Body of pancreas (tissue), 4 donors: Measurements from ENCODE around the gene FAM107B. TPM values are rescaled to one million over a fixed set of nuclear protein-coding genes. Genes with fewer than 3 reads are reported as not detected.

Source experiments
- ATAC-seq: fragments of 150-250 bp; one replicate; pipeline ENCODE4 v1.9.1; 2016
- DNase-seq, 4 donors: peaks; one replicate each; pipeline ENCODE4 v3.0.0-alpha.2; 2019
- H3K27ac ChIP-seq, 4 donors: fragments of 200-600 bp; sonication (generic); 1 replicate in 3 of 4; 2 replicates in 1 of 4; pipeline versions ENCODE4 v1.5.1 to v1.6.1; 2016 to 2019; ENCODE audit warnings: mild to moderate bottlenecking in 1 of 4, mixed read lengths in 1 of 4, moderate library complexity in 1 of 4
- H3K27me3 ChIP-seq, 2 donors: fragments of 200-600 bp; sonication (generic); one replicate each; pipeline ENCODE4 v1.6.0; 2016; ENCODE audit warnings: mild to moderate bottlenecking in 1 of 2
- H3K36me3 ChIP-seq, 2 donors: fragments of 200-600 bp; sonication (generic); replicated peaks in 1 of 2; 2 replicates each; pipeline ENCODE4 v1.5.1; 2016; ENCODE audit warnings: low read depth in 2 of 2; ENCODE audit not compliant: insufficient read depth in 1 of 2
- H3K4me1 ChIP-seq: fragments of 200-600 bp; sonication (generic); one replicate; pipeline ENCODE4 v1.6.0; 2016
- H3K4me3 ChIP-seq, 2 donors: fragments of 200-600 bp; sonication (generic); 1 replicate in 1 of 2; 2 replicates in 1 of 2; pipeline ENCODE4 v1.5.1; 2016 to 2019
- H3K9me3 ChIP-seq, 3 donors: fragments of 200-600 bp; sonication (generic); 1 replicate in 2 of 3; 2 replicates in 1 of 3; pipeline ENCODE4 v1.5.1; 2016
- POLR2A ChIP-seq, 3 donors: fragments of 450-650 bp; IDR thresholded peaks; one replicate each; pipeline ENCODE4 v1.6.1; 2016; ENCODE audit warnings: antibody characterized with exemption in 3 of 3, mild to moderate bottlenecking in 2 of 3
- WGBS, 2 donors: methylation state at CpG; one replicate each; pipeline ENCODE4 v1.1.5; 2017; 5-methylcytosine and 5-hydroxymethylcytosine counted together
- intact Hi-C: fragments of 100-400 bp; cut with DNase I; formaldehyde crosslinking; loops from one replicate; pipeline ENCODE4 v1.15.1; 2023
- total RNA-seq, 2 donors: library from RNA; depleted of rRNA; stranded (reverse); fragments of >200 nt; gene quantifications; one replicate each; pipeline ENCODE4 v1.1.0, GENCODE V29; 2016
- TF ChIP-seq, protein P1 (sequence below), 7 experiments: fragments of 450-650 bp in 4 of 7; fragments of 200-600 bp in 3 of 7; sonication (generic) in 3 of 7; IDR thresholded peaks; one replicate each; pipeline ENCODE4 v1.5.1; 2016 to 2019; ENCODE audit warnings: antibody characterized with exemption in 7 of 7

The FAM107B gene
- total RNA-seq, 2 donors from 2014 or later: 19.4 to 45.9 TPM

DNA sequence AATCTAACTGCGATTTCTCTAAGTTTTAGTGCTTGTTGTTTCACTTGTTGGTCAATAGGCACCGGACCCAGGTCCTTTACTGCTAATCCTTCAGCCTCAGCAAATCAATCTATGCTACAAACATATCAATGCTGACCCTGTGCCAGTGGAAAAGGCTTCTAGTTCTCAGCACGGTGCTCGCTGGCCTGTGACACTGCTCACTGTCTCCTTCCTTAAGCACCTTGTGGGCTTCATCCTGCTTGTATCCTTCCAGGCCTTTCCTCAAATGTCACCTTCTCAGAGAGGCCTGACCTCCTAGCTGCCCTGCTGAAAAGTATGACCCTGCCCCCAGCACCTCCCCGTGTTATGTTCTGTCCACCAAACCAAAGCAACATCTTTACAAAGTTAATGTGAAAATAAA, 242.7 kb downstream of the FAM107B start:
- DNase-seq: peak in 1 of 4 donors; percentile 38
- intact Hi-C loops: no loop called here
- no peaks in the 10 kb centered on the region for H3K27me3 ChIP-seq
- H3K9me3 ChIP-seq: no peaks in the 10 kb centered on the region
- no peak overlapping the region for H3K4me3 ChIP-seq
- 12 to 31% methylated on average over 5 of the region's 5 CpGs for WGBS, 2 donors
- peaks cover 0 to 7% of the 10 kb centered on the region in 2 donors for H3K36me3 ChIP-seq
- TF ChIP-seq, protein P1, sequence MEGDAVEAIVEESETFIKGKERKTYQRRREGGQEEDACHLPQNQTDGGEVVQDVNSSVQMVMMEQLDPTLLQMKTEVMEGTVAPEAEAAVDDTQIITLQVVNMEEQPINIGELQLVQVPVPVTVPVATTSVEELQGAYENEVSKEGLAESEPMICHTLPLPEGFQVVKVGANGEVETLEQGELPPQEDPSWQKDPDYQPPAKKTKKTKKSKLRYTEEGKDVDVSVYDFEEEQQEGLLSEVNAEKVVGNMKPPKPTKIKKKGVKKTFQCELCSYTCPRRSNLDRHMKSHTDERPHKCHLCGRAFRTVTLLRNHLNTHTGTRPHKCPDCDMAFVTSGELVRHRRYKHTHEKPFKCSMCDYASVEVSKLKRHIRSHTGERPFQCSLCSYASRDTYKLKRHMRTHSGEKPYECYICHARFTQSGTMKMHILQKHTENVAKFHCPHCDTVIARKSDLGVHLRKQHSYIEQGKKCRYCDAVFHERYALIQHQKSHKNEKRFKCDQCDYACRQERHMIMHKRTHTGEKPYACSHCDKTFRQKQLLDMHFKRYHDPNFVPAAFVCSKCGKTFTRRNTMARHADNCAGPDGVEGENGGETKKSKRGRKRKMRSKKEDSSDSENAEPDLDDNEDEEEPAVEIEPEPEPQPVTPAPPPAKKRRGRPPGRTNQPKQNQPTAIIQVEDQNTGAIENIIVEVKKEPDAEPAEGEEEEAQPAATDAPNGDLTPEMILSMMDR (IDR thresholded peaks at IDR 0.05): no peak
- TF ChIP-seq POLR2A (IDR thresholded peaks at IDR 0.05): no peak
- H3K27ac ChIP-seq: peak overlapping the region; percentile 63 to 87 (median 86)
- H3K4me1 ChIP-seq: peaks cover 59% of the 10 kb centered on the region
- no peak for ATAC-seq

DNA sequence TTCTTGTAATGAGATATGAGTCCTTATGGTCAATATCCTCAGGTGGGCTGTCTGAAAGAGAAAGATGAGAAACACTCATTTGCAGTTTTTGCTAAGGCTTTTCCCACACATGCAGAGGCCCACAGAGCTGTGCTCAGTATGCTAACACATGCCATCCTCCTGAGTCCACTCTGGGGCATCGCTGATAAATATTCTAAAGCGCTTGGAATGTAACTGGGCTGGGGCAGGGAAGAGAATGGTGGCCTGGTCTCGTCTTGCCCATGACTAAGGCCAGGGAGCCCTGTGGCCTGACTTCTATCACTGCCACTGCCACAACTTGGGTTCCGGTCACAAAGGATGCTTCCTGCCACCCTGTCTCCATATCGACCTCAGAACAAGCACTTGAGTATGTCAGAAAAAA, 244.2 kb downstream of the FAM107B start:
- peak overlapping the region in 2 of 4 donors; percentile 8 to 87 for H3K27ac ChIP-seq
- 64 to 79% methylated on average over 5 of the region's 5 CpGs for WGBS, 2 donors
- H3K4me1 ChIP-seq: peaks cover 49% of the 10 kb centered on the region
- DNase-seq (no peak), ATAC-seq (no peak)
- no peak for TF ChIP-seq POLR2A (IDR thresholded peaks at IDR 0.05)
- TF ChIP-seq, protein P1 (IDR thresholded peaks at IDR 0.05): no peak
- peaks cover 0 to 7% of the 10 kb centered on the region in 2 donors for H3K36me3 ChIP-seq
- intact Hi-C loops: no loop called here
- H3K9me3 ChIP-seq: no peaks in the 10 kb centered on the region
- H3K27me3 ChIP-seq: no peaks in the 10 kb centered on the region
- no peak overlapping the region for H3K4me3 ChIP-seq

DNA sequence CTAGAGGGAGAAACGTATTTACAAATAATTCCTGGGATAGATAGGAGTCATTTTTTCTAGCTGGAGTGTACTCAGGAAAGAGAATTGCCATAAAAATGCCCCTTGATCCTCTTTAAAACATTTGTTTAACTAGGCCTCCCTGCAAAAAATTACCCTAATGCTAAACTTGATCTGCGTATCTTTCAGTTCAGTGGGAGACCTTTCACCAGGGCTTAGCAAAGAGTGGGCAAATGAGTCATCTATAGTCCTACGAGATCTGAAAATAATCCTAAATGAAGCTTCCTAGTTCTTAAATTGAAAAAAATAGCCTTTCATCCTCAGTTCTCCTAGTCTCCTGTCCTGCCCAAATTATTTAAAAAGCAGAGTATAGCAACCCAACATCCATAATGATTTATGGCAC, 245.3 kb downstream of the FAM107B start:
- Histone ChIP-seq H3K4me3 (no peak overlapping the region), H3K27me3 (no peaks in the 10 kb centered on the region), H3K4me1 (peaks cover 46% of the 10 kb centered on the region), H3K27ac (no peak overlapping the region), H3K9me3 (no peaks in the 10 kb centered on the region), H3K36me3 (peaks cover 0 to 7% of the 10 kb centered on the region in 2 donors)
- DNase-seq: no peak
- TF ChIP-seq, protein P1 (IDR thresholded peaks at IDR 0.05): no peak
- TF ChIP-seq POLR2A (IDR thresholded peaks at IDR 0.05): no peak
- ATAC-seq: no peak
- 78 to 95% methylated on average over 3 of the region's 3 CpGs for WGBS, 2 donors
- intact Hi-C loops: no loop called here

DNA sequence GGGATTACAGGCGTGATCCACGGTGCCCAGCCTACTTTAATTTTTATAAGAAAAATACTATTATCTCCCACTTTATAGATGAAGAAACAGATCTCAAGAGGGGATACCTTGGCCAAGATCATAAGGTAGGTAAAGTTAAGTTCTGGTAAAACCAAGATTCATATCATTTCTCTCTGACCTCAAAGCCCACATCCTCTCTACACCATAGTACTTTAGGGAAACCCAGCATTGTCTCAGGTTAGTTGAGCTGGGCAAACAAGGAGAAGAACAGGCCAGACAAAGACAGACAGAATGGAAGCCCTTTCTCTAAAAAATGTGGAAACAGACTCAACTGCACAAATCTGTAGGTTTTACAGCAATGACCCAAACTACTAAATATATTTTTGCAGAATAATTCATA, 246.2 kb downstream of the FAM107B start:
- peaks cover 37% of the 10 kb centered on the region for H3K4me1 ChIP-seq
- intact Hi-C loops: no loop called here
- H3K9me3 ChIP-seq: no peaks in the 10 kb centered on the region
- TF ChIP-seq POLR2A (IDR thresholded peaks at IDR 0.05): no peak
- TF ChIP-seq, protein P1 (IDR thresholded peaks at IDR 0.05): no peak
- 97 to 100% methylated on average over 2 of the region's 2 CpGs for WGBS, 2 donors
- no peak for DNase-seq
- H3K27ac ChIP-seq: no peak overlapping the region
- H3K36me3 ChIP-seq: peaks cover 0 to 7% of the 10 kb centered on the region in 2 donors
- no peaks in the 10 kb centered on the region for H3K27me3 ChIP-seq
- no peak overlapping the region for H3K4me3 ChIP-seq
- no peak for ATAC-seq

DNA sequence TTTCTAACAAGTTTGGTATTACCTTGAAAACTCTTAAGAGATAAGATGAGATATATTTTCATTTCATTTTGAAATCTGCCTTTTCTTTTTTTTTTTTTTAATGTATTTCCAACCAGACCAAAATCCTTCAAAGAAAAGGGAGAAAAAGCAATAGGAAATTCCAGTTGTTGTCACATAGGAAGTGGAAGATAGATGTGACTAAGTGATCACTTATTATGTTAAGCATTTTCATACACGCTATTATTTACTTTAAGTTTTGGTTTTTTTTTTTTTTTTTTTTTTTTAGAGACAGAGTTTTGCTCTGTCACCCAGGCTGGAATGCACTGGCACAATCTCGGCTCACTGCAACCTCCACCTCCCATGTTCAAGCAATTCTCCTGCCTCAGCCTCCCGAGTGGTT, 246.8 kb downstream of the FAM107B start:
- no peak for TF ChIP-seq POLR2A (IDR thresholded peaks at IDR 0.05)
- TF ChIP-seq, protein P1 (IDR thresholded peaks at IDR 0.05): no peak

More for the DNA sequence above, 246.8 kb downstream of the FAM107B start:
- peaks cover 0 to 7% of the 10 kb centered on the region in 2 donors for H3K36me3 ChIP-seq
- intact Hi-C loops: no loop called here
- H3K9me3 ChIP-seq: no peaks in the 10 kb centered on the region
- no peak overlapping the region for H3K27ac ChIP-seq
- WGBS, 2 donors: 54 to 88% methylated on average over 3 of the region's 3 CpGs
- ATAC-seq: no peak
- no peak for DNase-seq
- no peak overlapping the region for H3K4me3 ChIP-seq
- H3K27me3 ChIP-seq: no peaks in the 10 kb centered on the region
- peaks cover 32% of the 10 kb centered on the region for H3K4me1 ChIP-seq
